Fibroblast of villous mesenchyme (primary cell): Measurements from ENCODE around the gene HSD17B13. TPM values are rescaled to one million over a fixed set of nuclear protein-coding genes. Genes with fewer than 3 reads are reported as not detected.
A peak's percentile ranks its signal among the peaks of the same experiment; 100 is the strongest.
"Not testable (repeated sequence)": the region's sequence is repeated elsewhere in the genome, so short reads cannot be mapped to it uniquely, and the experiment has no call there.

Experiments used
- DNase-seq: peaks from one replicate; pipeline ENCODE4 v3.0.0-alpha.2; 2010; ENCODE audit warnings: low read depth
- H3K4me3 ChIP-seq: 2 replicates; pipeline ENCODE4 v1.5.1; 2011; ENCODE audit warnings: low read depth, mild to moderate bottlenecking, low read length
- total RNA-seq: library from RNA; depleted of rRNA; stranded (reverse); fragments of >200 nt; gene quantifications from 2 replicates; pipeline ENCODE4 v1.2.3, GENCODE V29; 2012
- TF ChIP-seq, protein P1 (sequence below): IDR thresholded peaks from 2 replicates; pipeline ENCODE4 v1.5.1; 2012; ENCODE audit warnings: low read depth, mild to moderate bottlenecking, low read length; ENCODE audit not compliant: insufficient read depth

Gene HSD17B13
- total RNA-seq, 1 donor = not detected

DNA sequence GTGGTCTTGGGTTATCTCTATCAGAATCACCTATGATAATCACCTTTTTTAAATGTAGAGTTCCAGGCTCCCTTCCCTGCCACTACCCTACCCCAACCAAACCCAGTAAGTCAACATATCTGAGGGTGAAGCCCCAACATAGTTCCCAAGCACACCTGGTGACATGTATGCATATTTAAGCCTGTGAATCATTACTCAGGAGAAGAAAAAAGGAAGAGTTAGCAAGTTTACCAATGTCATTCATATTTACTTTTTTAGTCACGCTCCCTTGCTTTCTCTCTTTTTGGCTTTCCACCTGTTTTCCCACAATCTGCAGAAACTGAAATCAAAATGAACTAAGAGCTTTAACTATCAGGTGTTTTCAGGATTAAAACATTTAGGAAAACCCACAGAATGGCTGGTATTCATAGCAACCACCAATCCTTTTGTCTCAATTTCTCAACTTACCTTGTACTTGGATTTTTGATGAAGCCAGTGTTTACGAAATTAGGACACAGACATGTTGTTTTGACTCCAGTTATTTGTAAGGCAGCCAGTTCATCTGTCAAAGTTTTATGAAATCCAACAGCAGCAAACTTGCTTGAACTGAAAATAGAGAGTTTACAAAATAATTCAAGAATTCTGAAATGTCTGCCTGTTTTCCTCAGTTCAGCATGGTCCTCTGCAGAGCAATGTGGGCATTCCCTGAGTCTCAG lies 34.3 kb upstream of the HSD17B13 start:
- DNase-seq = peak; percentile 48
- H3K4me3 ChIP-seq = no peak overlapping the region
- TF ChIP-seq, protein P1, sequence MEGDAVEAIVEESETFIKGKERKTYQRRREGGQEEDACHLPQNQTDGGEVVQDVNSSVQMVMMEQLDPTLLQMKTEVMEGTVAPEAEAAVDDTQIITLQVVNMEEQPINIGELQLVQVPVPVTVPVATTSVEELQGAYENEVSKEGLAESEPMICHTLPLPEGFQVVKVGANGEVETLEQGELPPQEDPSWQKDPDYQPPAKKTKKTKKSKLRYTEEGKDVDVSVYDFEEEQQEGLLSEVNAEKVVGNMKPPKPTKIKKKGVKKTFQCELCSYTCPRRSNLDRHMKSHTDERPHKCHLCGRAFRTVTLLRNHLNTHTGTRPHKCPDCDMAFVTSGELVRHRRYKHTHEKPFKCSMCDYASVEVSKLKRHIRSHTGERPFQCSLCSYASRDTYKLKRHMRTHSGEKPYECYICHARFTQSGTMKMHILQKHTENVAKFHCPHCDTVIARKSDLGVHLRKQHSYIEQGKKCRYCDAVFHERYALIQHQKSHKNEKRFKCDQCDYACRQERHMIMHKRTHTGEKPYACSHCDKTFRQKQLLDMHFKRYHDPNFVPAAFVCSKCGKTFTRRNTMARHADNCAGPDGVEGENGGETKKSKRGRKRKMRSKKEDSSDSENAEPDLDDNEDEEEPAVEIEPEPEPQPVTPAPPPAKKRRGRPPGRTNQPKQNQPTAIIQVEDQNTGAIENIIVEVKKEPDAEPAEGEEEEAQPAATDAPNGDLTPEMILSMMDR = no peak

DNA sequence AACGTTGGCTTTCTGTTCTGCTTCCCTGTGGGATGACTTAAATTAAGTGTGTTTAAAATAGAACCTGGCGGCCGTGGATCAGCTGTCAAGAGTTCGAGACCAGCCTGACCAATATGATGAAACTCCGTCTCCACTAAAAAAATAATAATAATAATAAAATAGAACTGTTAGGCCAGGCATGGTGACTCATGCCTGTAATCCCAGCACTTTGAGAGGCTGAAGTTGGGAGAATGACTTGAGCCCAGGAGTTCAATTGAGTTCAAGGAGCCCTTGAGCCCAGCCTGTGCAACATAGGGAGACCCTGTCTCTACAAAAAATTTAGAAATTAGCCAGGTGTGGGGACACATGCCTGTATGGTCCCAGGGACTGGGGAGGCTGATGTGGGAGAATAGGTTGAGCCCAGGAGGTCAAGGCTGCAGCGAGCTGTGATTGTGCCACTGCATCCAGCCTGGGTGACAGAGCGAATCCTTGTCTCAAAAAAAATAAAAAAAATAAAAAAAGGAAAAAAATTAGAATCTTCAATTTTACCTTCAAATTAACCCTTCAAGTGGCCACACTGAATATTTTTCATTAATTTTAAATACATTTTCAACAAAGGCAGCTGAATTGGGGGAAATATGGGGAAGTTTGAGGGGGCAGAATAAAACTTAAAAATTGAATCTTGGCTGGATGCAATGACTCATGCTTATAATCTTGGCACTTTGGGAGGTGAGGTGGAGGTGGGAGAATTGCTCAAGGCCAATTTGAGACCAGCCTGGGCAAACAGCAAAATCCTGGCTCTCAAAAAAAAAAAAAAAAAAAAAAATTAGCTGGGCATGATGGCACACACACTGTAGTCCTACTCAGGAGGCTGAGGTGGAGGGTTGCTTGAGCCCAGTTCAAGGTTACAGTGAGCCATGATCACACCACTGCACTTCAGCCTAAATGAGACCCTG lies 31.8 kb upstream of the HSD17B13 start:
- TF ChIP-seq, protein P1 = no peak
- no peak overlapping the region for H3K4me3 ChIP-seq
- DNase-seq = peak; percentile 54

DNA sequence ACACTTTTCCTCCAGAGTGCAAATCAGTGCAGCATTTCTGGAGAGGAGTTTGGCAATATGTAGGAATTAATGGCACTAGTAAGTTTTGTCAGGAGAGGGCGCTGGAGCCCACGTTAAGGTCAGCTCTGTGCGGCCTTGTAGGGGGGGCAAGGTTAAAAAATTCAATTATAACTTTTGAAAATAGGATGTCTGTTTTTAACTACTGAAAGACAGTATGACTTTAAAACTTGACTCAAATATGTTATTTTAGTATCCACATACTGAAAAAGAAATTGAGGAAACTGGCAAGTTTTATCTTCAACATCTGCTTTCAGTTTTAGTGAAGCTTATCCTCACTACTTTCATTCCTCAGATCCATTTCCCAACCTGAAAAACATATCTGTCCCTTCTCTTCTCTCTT lies 30.9 kb upstream of the HSD17B13 start:
- TF ChIP-seq, protein P1 = peak; percentile 70
- no peak overlapping the region for H3K4me3 ChIP-seq
- peak; percentile 68 for DNase-seq

DNA sequence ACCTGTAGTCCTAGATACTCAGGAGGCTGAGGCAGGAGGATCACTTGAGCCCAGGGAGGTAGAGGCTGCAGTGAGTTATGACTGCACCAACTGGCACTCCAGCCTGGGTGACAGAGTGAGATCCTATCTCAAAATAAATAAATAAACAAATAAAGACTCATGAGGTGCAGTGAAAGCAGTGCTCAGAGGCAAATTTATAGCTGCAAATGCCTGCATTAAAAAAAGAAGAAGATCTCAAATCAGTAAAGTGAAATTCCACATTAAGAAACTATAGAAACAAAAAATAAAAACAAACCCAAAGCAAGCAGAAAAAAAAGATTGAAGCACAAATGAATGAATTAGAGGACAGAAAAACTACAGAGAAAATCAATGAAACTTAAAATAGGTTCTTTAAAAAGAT lies 22.5 kb upstream of the HSD17B13 start:
- H3K4me3 ChIP-seq = no peak overlapping the region
- no peak for DNase-seq
- TF ChIP-seq, protein P1 = no peak

DNA sequence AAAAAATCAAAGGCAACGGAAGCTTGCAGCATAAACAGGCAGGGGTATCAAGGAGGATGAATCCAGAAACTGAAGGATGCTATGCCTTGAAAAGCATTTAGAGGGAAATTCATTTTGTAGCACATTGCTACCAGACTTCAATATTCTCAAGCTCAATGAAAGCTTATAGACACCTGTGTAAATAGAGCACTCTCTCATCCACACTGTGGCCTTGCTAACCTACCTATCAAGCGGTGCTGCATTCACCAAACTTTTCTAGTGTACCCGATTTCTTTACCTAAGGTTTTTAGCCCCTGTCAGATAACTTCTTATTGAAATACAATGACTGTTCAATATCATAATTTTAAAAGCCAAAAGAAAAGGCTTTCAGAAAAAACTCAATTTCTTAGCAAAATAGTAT lies 20.2 kb upstream of the HSD17B13 start:
- H3K4me3 ChIP-seq = no peak overlapping the region
- TF ChIP-seq, protein P1 = no peak
- DNase-seq = no peak

DNA sequence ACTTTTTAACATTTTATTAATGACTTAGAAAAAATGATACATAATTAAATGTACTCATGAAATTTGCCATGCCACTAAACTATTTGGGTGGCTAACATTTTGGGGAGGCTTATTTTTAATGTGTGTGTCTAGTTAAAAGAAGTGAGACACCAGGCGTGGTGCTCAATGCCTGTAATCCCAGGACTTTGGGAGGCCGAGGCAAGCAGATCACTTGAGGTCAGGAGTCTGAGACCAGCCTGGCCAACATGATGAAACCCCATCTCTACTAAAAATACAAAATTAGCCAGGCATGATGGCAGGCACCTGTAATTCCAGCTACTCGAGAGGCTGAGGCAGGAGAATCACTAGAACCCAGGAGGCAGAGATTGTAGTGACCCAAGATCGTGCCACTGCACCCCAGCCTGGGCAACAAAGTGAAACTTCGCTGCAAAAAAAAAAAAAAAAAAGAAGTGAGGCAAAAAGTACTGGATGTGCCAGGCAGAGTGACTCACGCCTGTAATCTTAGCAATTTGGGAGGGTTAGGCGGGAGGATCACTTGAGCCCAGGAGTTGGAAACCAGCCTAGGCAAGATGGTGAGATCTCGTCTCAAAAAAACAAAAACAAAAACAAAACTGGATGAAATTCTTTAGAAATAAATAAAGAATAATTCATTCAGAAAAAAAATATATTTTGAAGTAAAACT lies 19.4 kb upstream of the HSD17B13 start:
- not testable (repeated sequence) for H3K4me3 ChIP-seq

DNA sequence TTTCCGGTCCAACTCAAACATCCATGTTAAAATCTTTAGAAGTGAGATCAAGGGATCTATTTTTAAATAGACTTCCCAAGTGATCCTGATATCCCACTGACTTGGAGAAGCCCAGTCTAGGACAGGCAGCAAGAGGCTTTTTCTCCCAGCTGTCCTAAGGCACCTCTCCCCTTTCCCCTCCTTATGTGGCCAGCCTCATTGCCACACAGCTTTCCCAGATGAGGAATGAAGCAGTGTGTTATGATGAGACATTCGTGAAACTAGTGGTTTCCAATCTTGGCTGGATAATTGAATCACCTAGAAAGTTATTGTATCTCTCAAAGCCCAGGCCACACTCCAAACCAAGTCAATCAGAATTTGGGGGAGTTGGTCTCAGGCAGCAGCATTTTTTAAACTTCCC lies 16.8 kb upstream of the HSD17B13 start:
- H3K4me3 ChIP-seq = no peak overlapping the region
- TF ChIP-seq, protein P1 = no peak
- DNase-seq = peak; percentile 14

More for the DNA sequence above, 19.4 kb upstream of the HSD17B13 start:
- peak; percentile 68 for DNase-seq
